ENCODE data around the gene PCDHB15.
"Not testable (repeated sequence)": the region's sequence is repeated elsewhere in the genome, so short reads cannot be mapped to it uniquely, and the experiment has no call there.

The PCDHB15 gene

GRCh38 chr5:141241496-141241895 is 3.7 kb upstream of the PCDHB15 start (continued):
- TF ChIP-seq ZSCAN5A (tag by site-specific recombination; IDR thresholded peaks at IDR 0.05), result no peak
- TF ChIP-seq IKZF3 (tag by site-specific recombination; IDR thresholded peaks at IDR 0.05), result no peak
- no peak for TF ChIP-seq ZFP37 (tag by site-specific recombination; IDR thresholded peaks at IDR 0.05)
- TF ChIP-seq ZNF518A (tag by site-specific recombination; conservative IDR thresholded peaks at IDR 0.05; ENCODE audit: low read depth), result no peak
- no peak for TF ChIP-seq ZNF624 (tag by site-specific recombination; IDR thresholded peaks at IDR 0.05)
- no peak for TF ChIP-seq ZNF324 (tag by site-specific recombination; IDR thresholded peaks at IDR 0.05)
- no peak for TF ChIP-seq ZNF610 (tag by site-specific recombination; IDR thresholded peaks at IDR 0.05; ENCODE audit: borderline replicate concordance)
- TF ChIP-seq ZNF16 (tag by site-specific recombination; IDR thresholded peaks at IDR 0.05; ENCODE audit: low read depth), result no peak

DNA sequence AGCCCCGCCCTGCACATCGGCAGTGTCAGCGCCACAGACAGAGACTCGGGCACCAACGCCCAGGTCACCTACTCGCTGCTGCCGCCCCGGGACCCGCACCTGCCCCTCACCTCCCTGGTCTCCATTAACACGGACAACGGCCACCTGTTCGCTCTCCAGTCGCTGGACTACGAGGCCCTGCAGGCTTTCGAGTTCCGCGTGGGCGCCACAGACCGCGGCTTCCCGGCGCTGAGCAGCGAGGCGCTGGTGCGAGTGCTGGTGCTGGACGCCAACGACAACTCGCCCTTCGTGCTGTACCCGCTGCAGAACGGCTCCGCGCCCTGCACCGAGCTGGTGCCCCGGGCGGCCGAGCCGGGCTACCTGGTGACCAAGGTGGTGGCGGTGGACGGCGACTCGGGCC is 1.8 kb downstream of the PCDHB15 start:
- H3K4me1 ChIP-seq (ENCODE audit: control insufficient read depth, insufficient read depth, low read length); H3K27ac ChIP-seq (ENCODE audit: extremely low read depth, low read depth, low read length); H3K4me3 ChIP-seq (ENCODE audit: low read depth, low read length); POLR2A ChIA-PET; H3K36me3 ChIP-seq (ENCODE audit: control insufficient read depth in 2 of 2, insufficient read depth in 1 of 2, low read length in 2 of 2); H3K9me3 ChIP-seq (ENCODE audit: control insufficient read depth, insufficient read depth, low read depth, low read length): not testable (repeated sequence)
- CTCF ChIA-PET, result interaction anchor here (3.2 kb wide), 1 partner anchor 311 kb away, joined by 18 read pairs; no protein-coding TSS in a partner anchor

GRCh38 chr5:141247434-141247833 is 2.2 kb downstream of the PCDHB15 start:
- CTCF ChIA-PET; H3K4me1 ChIP-seq (ENCODE audit: control insufficient read depth, insufficient read depth, low read length); H3K36me3 ChIP-seq (ENCODE audit: control insufficient read depth in 2 of 2, insufficient read depth in 1 of 2, low read length in 2 of 2); H3K9me3 ChIP-seq (ENCODE audit: control insufficient read depth, insufficient read depth, low read depth, low read length); H3K27ac ChIP-seq (ENCODE audit: extremely low read depth, low read depth, low read length); H3K4me3 ChIP-seq (ENCODE audit: low read depth, low read length); POLR2A ChIA-PET: not testable (repeated sequence)

DNA sequence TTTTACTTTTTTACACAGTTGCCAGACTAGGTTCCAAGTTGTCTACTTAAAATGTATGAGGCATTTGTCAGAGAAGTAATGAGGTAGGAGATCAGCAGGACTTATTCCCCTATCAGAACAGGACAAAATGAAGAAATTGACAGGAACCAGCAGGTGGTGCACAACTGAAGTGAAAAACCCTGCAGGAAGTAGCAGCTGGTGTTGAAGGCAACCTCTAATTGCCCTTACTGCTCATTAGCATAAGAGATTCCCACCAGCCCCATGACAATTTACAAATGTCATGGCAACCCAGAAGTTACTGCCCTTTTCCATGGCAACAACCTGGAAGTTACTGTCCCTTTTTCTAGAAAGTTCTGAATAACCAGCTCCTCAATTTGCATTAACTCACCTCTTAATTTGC is 5.4 kb downstream of the PCDHB15 start:
- Histone ChIP-seq H3K4me1 (ENCODE audit: control insufficient read depth, insufficient read depth, low read length) (no peaks in the 10 kb centered on the region), H3K9me3 (ENCODE audit: control insufficient read depth, insufficient read depth, low read depth, low read length) (no peaks in the 10 kb centered on the region), H3K4me3 (ENCODE audit: low read depth, low read length) (no peak overlapping the region), H3K36me3 (ENCODE audit: control insufficient read depth in 2 of 2, insufficient read depth in 1 of 2, low read length in 2 of 2) (no peaks in the 10 kb centered on the region), H3K27ac (ENCODE audit: extremely low read depth, low read depth, low read length) (no peak overlapping the region)
- ChIA-PET CTCF (no interaction called here), POLR2A (no interaction called here)
- TF ChIP-seq SCRT2 (tag by site-specific recombination; IDR thresholded peaks at IDR 0.05) (no peak), ZNF274 (IDR thresholded peaks at IDR 0.05; ENCODE audit: low read length) (no peak), ZNF274 (tag by site-specific recombination; IDR thresholded peaks at IDR 0.05; ENCODE audit: borderline replicate concordance) (no peak), ZNF26 (tag by site-specific recombination; IDR thresholded peaks at IDR 0.05) (no peak), ZNF302 (tag by site-specific recombination; IDR thresholded peaks at IDR 0.05; ENCODE audit: low read depth) (no peak), ZBTB10 (tag by site-specific recombination; IDR thresholded peaks at IDR 0.05) (no peak), ZBTB21 (tag by site-specific recombination; IDR thresholded peaks at IDR 0.05) (no peak), ZNF292 (tag by site-specific recombination; IDR thresholded peaks at IDR 0.05; ENCODE audit: borderline replicate concordance, low read depth) (no peak), ZFP3 (tag by site-specific recombination; IDR thresholded peaks at IDR 0.05; ENCODE audit: low read depth) (no peak), ZNF155 (tag by site-specific recombination; IDR thresholded peaks at IDR 0.05) (no peak), ZNF140 (tag by site-specific recombination; IDR thresholded peaks at IDR 0.05) (no peak)

All from HEK293 (cell line).